HepG2 (cell line): Measurements from ENCODE around the gene SMIM34.
"Not testable (repeated sequence)": the region's sequence is repeated elsewhere in the genome, so short reads cannot be mapped to it uniquely, and the experiment has no call there.

Experiments used
- HMG20A ChIP-seq: IDR thresholded peaks from 2 replicates; pipeline ENCODE4 v1.6.1; 2016; ENCODE audit warnings: borderline replicate concordance
- HNRNPUL1 ChIP-seq: fragments of 200-400 bp; formaldehyde crosslinking; IDR thresholded peaks from 2 replicates; pipeline ENCODE4 v1.6.1; 2017; ENCODE audit warnings: low read depth, mild to moderate bottlenecking, low read length, moderate library complexity
- TCF7L2 ChIP-seq: IDR thresholded peaks from 2 replicates; pipeline ENCODE4 v1.6.1; 2011; ENCODE audit warnings: mild to moderate bottlenecking, low read depth, low read length, moderate library complexity
- ZNF605 ChIP-seq: sonication (generic); formaldehyde crosslinking; IDR thresholded peaks from 2 replicates; pipeline ENCODE4 v1.8.0; 2022; ENCODE audit warnings: mild to moderate bottlenecking, missing genetic modification reagents
- TF ChIP-seq, protein P1 (sequence below): sonication (generic); formaldehyde crosslinking; IDR thresholded peaks from 2 replicates; pipeline ENCODE4 v1.5.0; 2020; ENCODE audit warnings: missing genetic modification reagents, mild to moderate bottlenecking, borderline replicate concordance
- TF ChIP-seq, protein P2 (sequence below): sonication (generic); formaldehyde crosslinking; IDR thresholded peaks from 2 replicates; pipeline ENCODE4 v1.5.0; 2020; ENCODE audit warnings: mild to moderate bottlenecking, missing genetic modification reagents, moderate library complexity

DNA sequence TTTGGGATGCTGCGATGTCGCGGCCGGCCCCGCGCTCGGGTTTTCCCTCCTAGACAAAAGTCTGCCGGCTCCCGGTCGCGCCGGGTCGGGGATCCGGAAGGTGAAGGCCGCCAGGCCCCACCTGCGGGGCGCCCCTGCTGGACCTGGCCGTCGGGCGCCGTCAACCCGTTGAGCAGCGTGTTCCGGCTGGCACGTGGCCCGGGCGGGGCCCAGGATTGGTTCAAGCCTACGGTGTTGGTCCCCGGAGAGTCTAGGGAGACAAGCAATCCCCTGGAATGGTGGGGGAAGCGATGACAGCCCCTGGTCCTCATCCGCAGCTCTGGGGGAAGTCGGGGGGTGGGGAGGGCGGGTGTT lies 48.2 kb downstream of the SMIM34 start:
- TF ChIP-seq ZNF605; HMG20A (CRISPR knock-in tag); TCF7L2; HNRNPUL1: not testable (repeated sequence)
- TF ChIP-seq, protein P1, sequence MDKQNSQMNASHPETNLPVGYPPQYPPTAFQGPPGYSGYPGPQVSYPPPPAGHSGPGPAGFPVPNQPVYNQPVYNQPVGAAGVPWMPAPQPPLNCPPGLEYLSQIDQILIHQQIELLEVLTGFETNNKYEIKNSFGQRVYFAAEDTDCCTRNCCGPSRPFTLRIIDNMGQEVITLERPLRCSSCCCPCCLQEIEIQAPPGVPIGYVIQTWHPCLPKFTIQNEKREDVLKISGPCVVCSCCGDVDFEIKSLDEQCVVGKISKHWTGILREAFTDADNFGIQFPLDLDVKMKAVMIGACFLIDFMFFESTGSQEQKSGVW (CRISPR knock-in tag): not testable (repeated sequence)
- TF ChIP-seq, protein P2, sequence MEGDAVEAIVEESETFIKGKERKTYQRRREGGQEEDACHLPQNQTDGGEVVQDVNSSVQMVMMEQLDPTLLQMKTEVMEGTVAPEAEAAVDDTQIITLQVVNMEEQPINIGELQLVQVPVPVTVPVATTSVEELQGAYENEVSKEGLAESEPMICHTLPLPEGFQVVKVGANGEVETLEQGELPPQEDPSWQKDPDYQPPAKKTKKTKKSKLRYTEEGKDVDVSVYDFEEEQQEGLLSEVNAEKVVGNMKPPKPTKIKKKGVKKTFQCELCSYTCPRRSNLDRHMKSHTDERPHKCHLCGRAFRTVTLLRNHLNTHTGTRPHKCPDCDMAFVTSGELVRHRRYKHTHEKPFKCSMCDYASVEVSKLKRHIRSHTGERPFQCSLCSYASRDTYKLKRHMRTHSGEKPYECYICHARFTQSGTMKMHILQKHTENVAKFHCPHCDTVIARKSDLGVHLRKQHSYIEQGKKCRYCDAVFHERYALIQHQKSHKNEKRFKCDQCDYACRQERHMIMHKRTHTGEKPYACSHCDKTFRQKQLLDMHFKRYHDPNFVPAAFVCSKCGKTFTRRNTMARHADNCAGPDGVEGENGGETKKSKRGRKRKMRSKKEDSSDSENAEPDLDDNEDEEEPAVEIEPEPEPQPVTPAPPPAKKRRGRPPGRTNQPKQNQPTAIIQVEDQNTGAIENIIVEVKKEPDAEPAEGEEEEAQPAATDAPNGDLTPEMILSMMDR: not testable (repeated sequence)
